ENCODE results near the gene ADAMTS4. TPM values are rescaled to one million over a fixed set of nuclear protein-coding genes. Genes with fewer than 3 reads are reported as not detected.
A peak's percentile ranks its signal among the peaks of the same experiment; 100 is the strongest.

Gene ADAMTS4, protein sequence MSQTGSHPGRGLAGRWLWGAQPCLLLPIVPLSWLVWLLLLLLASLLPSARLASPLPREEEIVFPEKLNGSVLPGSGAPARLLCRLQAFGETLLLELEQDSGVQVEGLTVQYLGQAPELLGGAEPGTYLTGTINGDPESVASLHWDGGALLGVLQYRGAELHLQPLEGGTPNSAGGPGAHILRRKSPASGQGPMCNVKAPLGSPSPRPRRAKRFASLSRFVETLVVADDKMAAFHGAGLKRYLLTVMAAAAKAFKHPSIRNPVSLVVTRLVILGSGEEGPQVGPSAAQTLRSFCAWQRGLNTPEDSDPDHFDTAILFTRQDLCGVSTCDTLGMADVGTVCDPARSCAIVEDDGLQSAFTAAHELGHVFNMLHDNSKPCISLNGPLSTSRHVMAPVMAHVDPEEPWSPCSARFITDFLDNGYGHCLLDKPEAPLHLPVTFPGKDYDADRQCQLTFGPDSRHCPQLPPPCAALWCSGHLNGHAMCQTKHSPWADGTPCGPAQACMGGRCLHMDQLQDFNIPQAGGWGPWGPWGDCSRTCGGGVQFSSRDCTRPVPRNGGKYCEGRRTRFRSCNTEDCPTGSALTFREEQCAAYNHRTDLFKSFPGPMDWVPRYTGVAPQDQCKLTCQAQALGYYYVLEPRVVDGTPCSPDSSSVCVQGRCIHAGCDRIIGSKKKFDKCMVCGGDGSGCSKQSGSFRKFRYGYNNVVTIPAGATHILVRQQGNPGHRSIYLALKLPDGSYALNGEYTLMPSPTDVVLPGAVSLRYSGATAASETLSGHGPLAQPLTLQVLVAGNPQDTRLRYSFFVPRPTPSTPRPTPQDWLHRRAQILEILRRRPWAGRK
- total RNA-seq (1 to 10 TPM in 4 of 5 donors, under 1 TPM in 1; 0.86 to 1.8 (median 1.4) TPM), total RNA-seq (0.57 to 9.8 (median 3.3) reads per million in 29 experiments)
- total RNA-seq (2013) = 0.96 TPM

DNA sequence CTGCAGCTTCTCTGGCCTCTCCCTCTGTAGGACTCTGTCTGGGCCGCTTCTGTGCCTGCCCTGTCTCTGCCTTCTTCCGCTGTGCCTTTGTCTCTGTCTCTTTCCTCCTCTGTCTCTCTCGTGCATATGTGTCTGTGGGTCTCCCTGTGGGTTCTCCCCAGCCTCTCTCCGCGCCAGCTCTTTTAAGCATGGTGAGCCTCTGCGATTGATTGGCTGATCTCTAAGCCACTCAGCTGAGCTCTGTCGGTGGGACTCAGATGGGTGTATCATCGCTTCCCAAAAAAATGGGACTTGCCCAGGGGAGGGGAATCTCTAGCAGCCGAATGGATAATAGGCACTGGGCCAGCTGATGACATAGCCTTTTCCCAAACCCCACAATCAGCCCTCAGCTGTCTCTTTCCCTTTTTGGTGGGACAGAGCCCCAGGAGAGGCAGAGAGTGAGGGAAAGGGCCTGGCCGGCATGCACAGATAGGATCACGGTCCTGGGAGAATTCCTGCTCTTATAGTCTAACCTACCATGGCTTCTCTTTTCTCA, at the start of gene ADAMTS4:
ADAMTS4 (minus strand) TSS at position 158 of the 535 bp plus-strand sequence. CDS start 427 bp downstream, outside the sequence.
- WGBS (ENCODE audit: insufficient coverage) = 89% methylated on average over 7 of the region's 11 CpGs
- Mint-ChIP-seq H3K4me1 (peaks cover 53 to 59% (median 54%) of the 10 kb centered on the region in 3 donors), H3K4me3 (peak within 1 kb of the TSS in 1 of 3 donors; percentile 59), H3K27ac (peak within 1 kb of the TSS; percentile 97 to 98), H3K36me3 (peaks cover 3% of the 10 kb centered on the region), H3K9me3 (no peaks in the 10 kb centered on the region), H3K27me3 (no peaks in the 10 kb centered on the region)
- H3K27ac ChIP-seq (ENCODE audit: low read length) = peak within 1 kb of the TSS; percentile 79
- H3K9me3 ChIP-seq = no peaks in the 10 kb centered on the region
- H3K4me1 ChIP-seq (ENCODE audit: control insufficient read depth in 1 of 2, extremely low read depth in 1 of 2, insufficient read depth in 2 of 2, low read length in 2 of 2) = peaks cover 29 to 73% of the 10 kb centered on the region in 2 experiments
- CTCF ChIA-PET = interaction anchor here (0.7 to 1.6 kb wide), 3 partner anchors 27 to 218 kb away, joined by 3 to 5 read pairs (median 3); partner anchors contain the start of gene TOMM40L (in 1 of the 2)
- H3K4me3 ChIP-seq (ENCODE audit: control insufficient read depth in 1 of 2, extremely low read depth in 1 of 2, low read length in 1 of 2) = no peak within 1 kb of the TSS
- H3K27me3 ChIP-seq (replicated peaks in 1 of 2; ENCODE audit: control insufficient read depth in 2 of 2, extremely low read depth in 1 of 2, insufficient read depth in 2 of 2, low read length in 1 of 2) = no peaks in the 10 kb centered on the region
- DNase-seq (no peak), ATAC-seq (replicated peaks in 1 of 4) (no peak)
- POLR2A ChIA-PET = no interaction called here
- H3K36me3 ChIP-seq (ENCODE audit: control insufficient read depth in 2 of 2, extremely low read depth in 1 of 2, insufficient read depth in 1 of 2, low read length in 1 of 2) = peaks cover 0 to 5% of the 10 kb centered on the region in 2 donors

DNA sequence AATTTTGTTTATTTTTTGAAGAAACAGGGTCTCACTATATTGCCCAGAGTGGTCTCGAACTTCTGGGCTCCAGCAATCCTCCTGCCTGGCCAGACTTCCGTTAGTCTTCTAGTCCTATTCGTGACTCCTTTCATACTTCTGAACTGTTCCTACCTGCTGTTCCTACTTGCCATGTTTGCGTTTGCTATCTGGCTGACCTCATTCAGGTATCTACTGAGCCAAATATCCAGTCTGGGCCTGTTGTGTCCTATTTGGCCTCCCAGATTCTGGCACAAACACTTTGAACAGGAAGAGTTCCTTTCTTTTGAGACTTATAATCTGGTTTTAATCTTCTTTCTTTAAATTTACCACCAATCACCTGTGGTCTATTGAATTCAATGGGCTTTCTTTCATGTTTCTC, 46.0 kb upstream of the ADAMTS4 start:
- WGBS (ENCODE audit: insufficient coverage) = 85% methylated on average over 4 of the region's 4 CpGs
- H3K9me3 Mint-ChIP-seq = no peaks in the 10 kb centered on the region
- H3K27ac ChIP-seq (ENCODE audit: low read length) = no peak overlapping the region
- no peak overlapping the region for H3K4me3 ChIP-seq (ENCODE audit: control insufficient read depth in 1 of 2, extremely low read depth in 1 of 2, low read length in 1 of 2)
- H3K4me3 Mint-ChIP-seq = no peak overlapping the region
- peaks cover 2 to 12% of the 10 kb centered on the region in 2 donors for H3K27me3 Mint-ChIP-seq
- peaks cover 0 to 3% of the 10 kb centered on the region in 2 experiments for H3K27me3 ChIP-seq (replicated peaks in 1 of 2; ENCODE audit: control insufficient read depth in 2 of 2, extremely low read depth in 1 of 2, insufficient read depth in 2 of 2, low read length in 1 of 2)
- ATAC-seq (replicated peaks in 1 of 4) = no peak
- H3K4me1 Mint-ChIP-seq = no peaks in the 10 kb centered on the region
- no peaks in the 10 kb centered on the region for H3K36me3 ChIP-seq (ENCODE audit: control insufficient read depth in 2 of 2, extremely low read depth in 1 of 2, insufficient read depth in 1 of 2, low read length in 1 of 2)
- no peak for DNase-seq
- CTCF ChIA-PET = no interaction called here
- H3K27ac Mint-ChIP-seq = no peak overlapping the region
- no peaks in the 10 kb centered on the region for H3K9me3 ChIP-seq
- POLR2A ChIA-PET = no interaction called here
- H3K4me1 ChIP-seq (ENCODE audit: control insufficient read depth in 1 of 2, extremely low read depth in 1 of 2, insufficient read depth in 2 of 2, low read length in 2 of 2) = no peaks in the 10 kb centered on the region
- H3K36me3 Mint-ChIP-seq = no peaks in the 10 kb centered on the region

DNA sequence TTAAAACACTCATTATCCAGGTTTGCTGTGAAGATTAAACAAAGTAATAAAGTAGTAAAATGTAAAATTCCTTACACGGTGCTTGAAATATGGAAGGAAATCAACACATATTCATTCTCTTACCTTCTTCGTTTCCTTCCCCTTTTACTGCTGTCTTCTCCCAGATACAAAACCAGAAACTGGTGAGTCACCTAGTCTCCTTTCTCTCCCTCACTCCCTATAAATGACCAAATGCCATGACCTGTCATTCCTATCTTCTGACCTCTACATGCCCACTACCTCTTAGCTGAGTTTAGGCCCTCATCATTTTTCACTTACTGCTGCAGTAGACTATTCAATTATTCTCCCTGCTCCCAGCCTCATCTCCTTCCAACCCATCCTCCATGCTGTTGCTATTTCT, 43.5 kb upstream of the ADAMTS4 start:
- Mint-ChIP-seq H3K27ac (no peak overlapping the region), H3K9me3 (no peaks in the 10 kb centered on the region), H3K4me1 (no peaks in the 10 kb centered on the region), H3K4me3 (no peak overlapping the region), H3K27me3 (peaks cover 2 to 10% of the 10 kb centered on the region in 2 donors), H3K36me3 (no peaks in the 10 kb centered on the region)
- WGBS (ENCODE audit: insufficient coverage) = 77% methylated on average over 1 of the region's 2 CpGs
- peaks cover 0 to 3% of the 10 kb centered on the region in 2 experiments for H3K27me3 ChIP-seq (replicated peaks in 1 of 2; ENCODE audit: control insufficient read depth in 2 of 2, extremely low read depth in 1 of 2, insufficient read depth in 2 of 2, low read length in 1 of 2)
- ATAC-seq (replicated peaks in 1 of 4) = no peak
- no peaks in the 10 kb centered on the region for H3K9me3 ChIP-seq
- H3K36me3 ChIP-seq (ENCODE audit: control insufficient read depth in 2 of 2, extremely low read depth in 1 of 2, insufficient read depth in 1 of 2, low read length in 1 of 2) = no peaks in the 10 kb centered on the region
- no peak overlapping the region for H3K27ac ChIP-seq (ENCODE audit: low read length)
- no peaks in the 10 kb centered on the region for H3K4me1 ChIP-seq (ENCODE audit: control insufficient read depth in 1 of 2, extremely low read depth in 1 of 2, insufficient read depth in 2 of 2, low read length in 2 of 2)
- POLR2A ChIA-PET = no interaction called here
- no peak for DNase-seq
- no peak overlapping the region for H3K4me3 ChIP-seq (ENCODE audit: control insufficient read depth in 1 of 2, extremely low read depth in 1 of 2, low read length in 1 of 2)
- CTCF ChIA-PET = no interaction called here

DNA sequence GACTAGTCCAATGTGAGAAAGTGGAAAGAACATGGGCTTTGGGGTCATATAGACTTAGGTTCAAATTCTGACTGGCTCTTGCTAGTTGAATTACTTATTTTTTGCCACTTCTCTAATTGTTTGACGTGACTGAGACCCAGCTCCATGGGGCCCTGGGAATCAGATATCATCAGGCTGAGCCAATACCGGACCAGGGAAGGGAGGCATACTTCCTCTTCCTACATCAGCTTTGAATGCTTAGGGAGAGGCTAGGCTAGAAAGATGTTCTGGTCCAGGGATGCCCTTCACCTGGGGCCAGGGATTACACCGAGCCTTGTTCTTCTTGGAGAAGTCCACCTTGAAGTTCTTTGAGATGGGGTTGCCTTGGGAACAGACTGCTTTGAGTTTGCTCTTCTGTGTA, 42.8 kb upstream of the ADAMTS4 start:
- POLR2A ChIA-PET = no interaction called here
- no peak for DNase-seq
- H3K4me3 ChIP-seq (ENCODE audit: control insufficient read depth in 1 of 2, extremely low read depth in 1 of 2, low read length in 1 of 2) = no peak overlapping the region
- WGBS (ENCODE audit: insufficient coverage) = no CpG with 5 or more reads among the region's 3 CpGs
- no peak overlapping the region for H3K27ac ChIP-seq (ENCODE audit: low read length)
- Mint-ChIP-seq H3K27me3 (peaks cover 2 to 9% of the 10 kb centered on the region in 2 donors), H3K4me1 (no peaks in the 10 kb centered on the region), H3K36me3 (no peaks in the 10 kb centered on the region), H3K27ac (no peak overlapping the region), H3K9me3 (no peaks in the 10 kb centered on the region), H3K4me3 (no peak overlapping the region)
- H3K36me3 ChIP-seq (ENCODE audit: control insufficient read depth in 2 of 2, extremely low read depth in 1 of 2, insufficient read depth in 1 of 2, low read length in 1 of 2) = no peaks in the 10 kb centered on the region
- CTCF ChIA-PET = no interaction called here
- H3K27me3 ChIP-seq (replicated peaks in 1 of 2; ENCODE audit: control insufficient read depth in 2 of 2, extremely low read depth in 1 of 2, insufficient read depth in 2 of 2, low read length in 1 of 2) = peaks cover 0 to 3% of the 10 kb centered on the region in 2 experiments
- no peaks in the 10 kb centered on the region for H3K9me3 ChIP-seq
- no peaks in the 10 kb centered on the region for H3K4me1 ChIP-seq (ENCODE audit: control insufficient read depth in 1 of 2, extremely low read depth in 1 of 2, insufficient read depth in 2 of 2, low read length in 2 of 2)
- no peak for ATAC-seq (replicated peaks in 1 of 4)

DNA sequence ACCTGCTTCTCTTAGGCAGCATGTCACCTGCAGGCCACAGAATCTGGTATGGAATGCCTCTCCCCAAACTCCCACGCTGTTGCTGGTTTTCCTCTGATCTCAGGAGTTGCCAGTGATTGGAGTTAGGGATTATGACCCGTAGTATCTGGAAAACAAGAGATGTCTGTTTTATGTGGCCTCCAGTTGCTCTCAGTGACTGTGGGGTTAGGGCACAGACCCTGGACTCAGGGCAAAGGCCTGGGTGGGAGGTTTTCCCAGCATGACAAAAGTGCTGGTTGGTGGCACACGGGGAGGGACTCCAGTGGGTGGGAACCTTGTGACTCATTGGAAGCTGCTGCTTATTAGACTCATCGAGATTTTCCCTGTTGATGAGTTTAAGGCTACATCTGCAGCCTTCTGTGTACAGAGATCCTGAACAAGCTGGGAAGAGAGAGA, 39.2 kb upstream of the ADAMTS4 start, which contains the start of gene NR1I3:
NR1I3 (minus strand) TSS at position 165 of the 435 bp plus-strand sequence. CDS start 1,638 bp downstream, outside the sequence.
- ATAC-seq (replicated peaks in 1 of 4) = no peak
- ChIA-PET CTCF (interaction anchor here in 1 of 2 donors (0.6 kb wide), 1 partner anchor 133 kb away, joined by 10 read pairs; no protein-coding TSS in a partner anchor), POLR2A (no interaction called here)
- Mint-ChIP-seq H3K27ac (no peak within 1 kb of the TSS), H3K9me3 (no peaks in the 10 kb centered on the region), H3K4me3 (no peak within 1 kb of the TSS), H3K27me3 (peaks cover 2 to 5% of the 10 kb centered on the region in 2 donors), H3K36me3 (no peaks in the 10 kb centered on the region), H3K4me1 (no peaks in the 10 kb centered on the region)
- DNase-seq = no peak
- H3K27ac ChIP-seq (ENCODE audit: low read length) = no peak within 1 kb of the TSS
- H3K4me3 ChIP-seq (ENCODE audit: control insufficient read depth in 1 of 2, extremely low read depth in 1 of 2, low read length in 1 of 2) = no peak within 1 kb of the TSS
- WGBS (ENCODE audit: insufficient coverage) = 69% methylated on average over 3 of the region's 4 CpGs
- H3K4me1 ChIP-seq (ENCODE audit: control insufficient read depth in 1 of 2, extremely low read depth in 1 of 2, insufficient read depth in 2 of 2, low read length in 2 of 2) = no peaks in the 10 kb centered on the region
- H3K27me3 ChIP-seq (replicated peaks in 1 of 2; ENCODE audit: control insufficient read depth in 2 of 2, extremely low read depth in 1 of 2, insufficient read depth in 2 of 2, low read length in 1 of 2) = peaks cover 2 to 7% of the 10 kb centered on the region in 2 experiments
- H3K36me3 ChIP-seq (ENCODE audit: control insufficient read depth in 2 of 2, extremely low read depth in 1 of 2, insufficient read depth in 1 of 2, low read length in 1 of 2) = no peaks in the 10 kb centered on the region
- H3K9me3 ChIP-seq = no peaks in the 10 kb centered on the region
